ENCODE data around the gene CMIP.
"Not testable (repeated sequence)": the region's sequence is repeated elsewhere in the genome, so short reads cannot be mapped to it uniquely, and the experiment has no call there.

The CMIP gene

DNA sequence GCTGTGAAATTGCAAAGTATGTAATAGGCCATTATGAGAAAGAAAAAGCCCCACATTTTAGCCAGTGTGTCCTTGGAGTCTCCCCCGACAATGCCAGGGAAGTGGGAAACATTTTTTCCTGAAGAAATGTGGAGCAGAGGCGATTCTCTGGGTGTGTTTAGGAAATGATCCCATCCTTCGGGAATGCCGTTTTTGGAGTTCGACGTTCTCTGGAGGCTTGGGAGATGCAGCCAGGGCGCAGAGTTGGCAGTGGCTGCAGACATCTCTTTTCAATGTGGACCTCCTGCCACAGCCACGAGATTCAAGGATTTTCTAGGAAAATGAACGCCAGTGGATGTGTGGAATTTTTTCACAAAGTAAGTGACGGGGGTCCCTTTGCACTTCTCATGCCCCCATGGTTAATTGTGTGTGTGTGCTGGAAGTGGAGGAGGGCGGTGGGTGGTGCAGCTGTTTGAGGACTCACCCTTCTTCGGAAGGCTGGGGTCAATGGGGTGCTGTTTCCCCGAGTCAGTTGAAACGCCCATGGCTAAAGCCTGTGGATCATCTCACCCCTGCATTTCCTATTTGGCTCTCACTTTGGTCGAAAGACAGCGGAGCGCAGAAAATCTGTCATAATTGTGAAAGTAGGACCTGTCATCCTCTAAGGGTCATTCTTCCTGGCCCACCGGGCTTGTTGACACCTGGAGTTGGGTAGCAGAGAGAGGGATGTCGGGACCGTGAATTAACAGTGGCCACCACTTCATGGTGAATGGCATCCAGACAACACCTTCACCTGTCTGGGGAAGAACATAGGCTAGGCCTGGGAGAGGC, 73.2 kb downstream of the CMIP start:
- DNase-seq (ENCODE audit: low spot score) = no peak

DNA sequence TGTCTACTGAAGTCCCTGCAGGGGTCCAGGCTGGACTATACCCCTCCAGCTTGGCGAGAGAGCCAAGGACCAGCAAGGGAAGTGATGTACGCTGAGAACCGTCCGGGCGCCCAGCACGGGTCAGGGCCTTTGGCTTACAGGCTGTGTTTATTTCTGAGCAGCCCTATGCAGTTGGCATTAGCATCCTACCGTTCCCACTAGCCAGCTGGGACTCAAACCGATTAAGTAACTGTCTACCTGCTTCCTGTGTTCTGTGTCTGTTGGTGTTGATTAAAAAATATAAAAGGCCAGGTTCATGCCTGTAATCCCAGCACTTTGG, 73.8 kb downstream of the CMIP start:
- DNase-seq (ENCODE audit: low spot score) = no peak

DNA sequence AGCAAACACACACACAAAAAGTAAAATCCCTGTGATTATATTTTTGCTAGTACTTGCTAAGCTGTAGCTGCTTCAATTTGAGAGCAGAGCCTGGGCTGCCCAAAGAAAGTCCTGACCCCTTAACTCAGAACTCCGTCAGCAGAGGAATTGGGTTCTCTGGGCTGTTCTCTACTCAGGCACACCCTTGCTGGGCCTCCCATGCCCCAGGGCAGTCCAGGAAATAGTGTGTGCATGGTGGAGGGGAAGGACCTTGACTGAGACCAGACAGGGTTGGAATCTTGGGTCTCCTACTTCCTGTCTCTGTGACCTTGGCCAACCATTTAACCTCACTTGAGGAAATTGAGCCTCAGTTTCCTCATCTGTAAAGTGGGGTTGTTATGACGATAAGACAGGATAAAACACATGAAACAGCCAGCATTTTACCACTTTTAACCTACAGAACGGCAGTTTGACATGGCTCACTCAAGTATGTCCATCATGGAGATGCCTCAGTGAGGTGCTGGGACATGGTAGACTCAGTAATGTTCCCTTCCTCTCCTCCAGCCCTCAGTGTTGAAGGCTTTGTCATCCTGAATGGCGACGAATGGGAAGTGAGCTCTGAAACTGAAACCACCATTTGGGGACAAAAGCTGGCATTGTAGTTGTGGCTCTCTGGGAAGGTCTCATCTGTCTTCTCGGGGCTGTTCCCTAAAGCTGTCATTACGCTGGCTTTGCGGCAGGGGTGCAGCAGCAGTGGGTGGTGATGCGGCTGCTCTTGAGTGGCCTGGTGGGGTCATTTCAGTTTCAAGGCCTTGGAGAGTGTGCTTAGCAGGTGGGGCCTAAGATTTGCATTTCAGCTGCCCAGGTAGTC, 74.9 kb downstream of the CMIP start:
- DNase-seq (ENCODE audit: low spot score) = no peak

DNA sequence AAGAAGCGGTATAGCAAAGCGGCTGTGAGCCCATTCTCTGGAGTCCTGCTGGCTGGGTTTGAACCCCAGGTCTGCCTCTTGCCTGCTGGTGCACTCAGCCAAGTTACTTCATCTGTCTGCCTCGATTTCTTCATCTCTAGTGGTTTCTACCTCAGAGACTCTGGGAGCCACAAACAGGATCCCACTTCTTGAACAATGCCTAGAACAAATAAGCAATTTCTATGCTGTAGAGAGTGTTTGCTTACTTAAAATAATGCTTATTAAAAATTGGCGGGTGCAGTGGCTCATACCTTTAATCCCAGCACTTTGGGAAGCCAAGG, 75.5 kb downstream of the CMIP start:
- DNase-seq (ENCODE audit: low spot score) = no peak

GRCh38 chr16:81520560-81521135, 76.0 kb downstream of the CMIP start:
- no peak for DNase-seq (ENCODE audit: low spot score)

GRCh38 chr16:81521141-81521626, 76.6 kb downstream of the CMIP start:
- no peak for DNase-seq (ENCODE audit: low spot score)

- DNase-seq (ENCODE audit: low spot score) = no peak
Observed at GRCh38 chr16:81522108-81522701, 77.6 kb downstream of the CMIP start.

- DNase-seq (ENCODE audit: low spot score) = not testable (repeated sequence)
Observed at GRCh38 chr16:81522851-81523250, 78.2 kb downstream of the CMIP start.

DNA sequence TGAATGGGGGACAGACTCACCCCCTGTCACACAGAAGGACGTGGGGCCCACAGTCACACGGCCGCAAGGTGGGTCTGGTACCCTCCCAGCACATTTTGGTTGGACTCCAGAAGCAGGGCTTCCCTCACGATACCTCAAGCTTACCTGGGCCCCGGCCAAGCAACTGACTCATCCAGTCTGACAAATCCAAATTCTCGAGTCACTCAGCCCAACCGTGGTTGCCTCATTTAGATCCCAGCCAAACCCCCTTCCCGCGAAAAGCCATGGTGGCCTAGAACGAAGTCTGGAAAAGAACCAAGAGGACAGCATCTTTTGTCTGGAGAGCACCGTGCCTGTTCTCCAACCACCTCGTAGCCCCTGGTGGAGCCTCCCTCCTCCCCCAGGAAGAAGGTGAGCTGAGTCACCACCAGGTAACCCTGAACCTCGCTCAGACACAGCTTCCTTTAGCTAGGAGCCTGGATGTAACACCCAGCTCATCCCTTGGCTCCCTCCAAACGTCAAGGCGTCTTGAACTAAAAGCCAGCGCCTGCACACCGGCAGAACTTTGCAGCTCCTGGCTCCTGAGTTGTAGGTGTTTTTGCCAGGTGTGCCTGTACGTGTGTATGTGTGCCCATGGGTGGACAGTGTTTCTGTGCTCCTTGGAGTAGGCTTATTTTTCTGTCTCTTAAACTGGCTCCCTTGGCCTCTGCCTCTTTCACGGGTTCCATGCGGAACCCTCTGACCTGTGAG, 78.9 kb downstream of the CMIP start:
- DNase-seq (ENCODE audit: low spot score) = no peak

GRCh38 chr16:81524382-81524781, 79.8 kb downstream of the CMIP start:
- DNase-seq (ENCODE audit: low spot score) = no peak

- DNase-seq (ENCODE audit: low spot score) = not testable (repeated sequence)
Observed at GRCh38 chr16:81524885-81525284, 80.3 kb downstream of the CMIP start.

- DNase-seq (ENCODE audit: low spot score) = no peak
Observed at GRCh38 chr16:81526199-81526598, 81.6 kb downstream of the CMIP start.

DNA sequence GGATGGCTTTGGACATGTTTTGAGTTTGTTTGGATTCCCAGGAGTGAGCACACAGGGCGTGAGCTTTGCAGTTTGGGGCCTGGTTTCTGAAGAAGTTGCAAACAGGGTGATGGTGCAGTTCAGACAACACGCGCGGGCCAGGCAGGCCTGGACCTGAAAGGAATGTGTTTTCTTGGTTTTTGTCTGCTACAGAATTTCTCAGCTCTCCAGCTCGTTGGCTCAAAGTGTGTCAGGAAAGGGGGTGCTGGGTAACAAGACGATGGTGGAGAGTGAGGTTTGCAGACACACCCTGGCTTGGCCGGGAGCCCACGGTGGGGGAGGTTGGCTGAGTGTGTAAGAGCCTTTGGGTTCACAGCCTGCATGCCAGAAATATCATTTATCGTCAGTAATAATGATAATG, 82.3 kb downstream of the CMIP start:
- no peak for DNase-seq (ENCODE audit: low spot score)

DNA sequence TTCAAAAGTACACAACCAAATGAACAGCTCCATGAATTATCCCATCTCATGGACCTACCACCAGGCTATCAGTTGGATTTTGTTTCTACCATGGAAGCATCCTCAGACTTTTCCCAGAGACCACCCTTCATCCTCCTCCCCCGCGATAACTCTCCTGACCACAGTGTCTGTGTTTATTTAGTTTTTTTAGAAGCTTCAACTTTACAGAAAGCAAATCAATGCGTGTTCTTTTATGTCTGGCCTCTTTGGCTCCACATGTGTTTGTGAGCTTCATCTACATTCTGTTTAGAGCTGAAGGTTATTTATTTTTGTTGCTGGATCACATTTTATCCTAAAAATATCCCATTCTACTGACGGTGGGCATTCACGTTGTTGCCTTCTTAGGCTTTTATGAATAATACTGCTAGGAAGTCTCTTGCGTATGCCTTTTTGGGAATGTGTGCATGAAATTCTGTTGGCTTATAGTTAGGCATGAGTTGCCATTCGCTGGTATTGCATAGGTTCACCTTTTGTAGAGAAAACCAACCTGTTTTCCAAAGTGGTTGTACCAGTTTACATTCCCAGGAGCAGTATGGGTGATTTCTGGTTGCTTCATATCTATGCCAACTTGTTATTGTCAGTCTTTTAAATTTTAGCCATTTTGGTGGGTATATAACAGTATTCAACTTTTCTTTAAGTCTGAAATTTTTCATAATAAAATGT, 83.0 kb downstream of the CMIP start:
- no peak for DNase-seq (ENCODE audit: low spot score)

DNA sequence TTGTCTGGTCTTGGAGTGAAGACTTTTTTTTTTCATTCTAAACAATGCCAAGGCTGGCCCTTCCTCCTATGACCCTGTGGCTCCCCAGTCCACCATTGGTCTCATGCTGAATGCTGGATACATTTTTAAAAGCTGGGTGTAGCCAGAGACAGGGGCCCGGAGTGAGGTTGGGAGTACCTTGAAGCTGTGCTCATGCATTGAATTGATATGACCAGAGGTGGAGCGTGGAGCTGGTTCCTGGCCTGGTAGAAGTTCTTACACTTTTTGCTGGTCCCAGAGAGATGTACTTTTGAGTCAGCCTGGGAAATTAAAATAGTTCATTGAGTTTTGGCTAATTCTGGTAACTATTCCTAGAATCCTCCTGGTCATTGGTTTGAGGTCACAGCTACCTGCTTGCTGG, 83.6 kb downstream of the CMIP start:
- DNase-seq (ENCODE audit: low spot score) = no peak

GRCh38 chr16:81530296-81530721, 85.7 kb downstream of the CMIP start:
- no peak for DNase-seq (ENCODE audit: low spot score)

DNA sequence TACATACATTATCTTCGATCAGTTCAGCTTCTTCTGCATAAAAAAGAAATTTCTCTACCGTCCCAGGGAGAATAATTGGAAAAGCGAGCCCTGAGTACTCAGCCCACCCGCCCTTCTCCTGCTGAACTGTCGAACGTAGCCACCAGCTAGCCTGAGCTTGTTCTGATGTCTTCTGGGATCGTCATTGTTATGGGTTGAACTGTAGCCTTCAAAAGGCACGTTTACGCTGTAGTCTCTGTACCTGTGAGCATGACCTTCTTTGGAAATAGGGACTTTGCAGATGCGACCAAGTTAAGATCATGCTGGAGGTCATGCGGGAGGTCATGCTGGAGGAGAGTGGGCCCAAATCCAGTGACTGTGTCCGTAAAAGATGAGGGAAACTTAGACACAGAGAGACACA, 86.2 kb downstream of the CMIP start:
- no peak for DNase-seq (ENCODE audit: low spot score)

DNA sequence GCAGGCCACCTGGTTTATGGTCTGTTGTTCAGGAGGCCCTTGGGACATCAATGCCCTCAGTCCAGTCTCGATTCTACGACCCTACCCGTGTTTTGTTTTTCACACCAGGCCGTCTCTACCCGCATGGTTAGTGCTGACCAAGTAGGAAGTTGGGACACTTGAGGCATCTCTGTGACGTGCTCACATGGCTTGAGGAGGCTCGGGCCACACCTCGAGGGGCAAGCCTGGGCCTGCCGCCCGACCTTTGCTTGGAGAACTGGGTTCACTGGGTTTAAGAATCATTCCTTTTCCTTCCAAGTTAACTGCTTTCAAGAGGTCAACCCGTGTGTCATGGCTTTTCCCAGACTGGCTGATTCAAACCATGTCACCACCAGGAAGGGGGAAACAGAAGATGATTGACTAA, 86.8 kb downstream of the CMIP start:
- no peak for DNase-seq (ENCODE audit: low spot score)

- DNase-seq (ENCODE audit: low spot score) = no peak
Observed at GRCh38 chr16:81532491-81533174, 88.0 kb downstream of the CMIP start.

- DNase-seq (ENCODE audit: low spot score) = no peak
Observed at GRCh38 chr16:81533175-81533507, 88.5 kb downstream of the CMIP start.

Data from HuH-7.5 (cell line).